Measurements from ENCODE around the gene FOXA3.

DNA sequence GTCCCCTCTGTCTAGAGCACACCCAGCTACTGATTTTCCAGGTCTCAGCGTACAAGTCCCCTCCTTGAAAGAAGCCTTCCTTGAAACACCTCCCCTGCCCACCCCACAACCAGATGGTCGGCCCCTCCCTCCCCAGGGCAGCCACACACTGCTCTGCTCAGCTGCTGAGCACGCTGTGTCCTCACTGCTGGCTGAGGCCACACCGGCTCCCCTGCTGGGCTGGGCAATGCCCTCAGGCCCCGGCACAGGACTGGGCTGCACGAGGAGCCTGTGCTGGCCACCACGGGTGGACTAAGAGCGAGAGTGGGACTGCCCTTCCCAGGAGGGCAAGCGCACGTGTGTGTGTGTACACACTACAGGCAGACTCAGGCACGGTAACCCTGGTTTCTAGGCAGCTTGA lies 37.2 kb upstream of the FOXA3 start:
- TF ChIP-seq, protein P1, sequence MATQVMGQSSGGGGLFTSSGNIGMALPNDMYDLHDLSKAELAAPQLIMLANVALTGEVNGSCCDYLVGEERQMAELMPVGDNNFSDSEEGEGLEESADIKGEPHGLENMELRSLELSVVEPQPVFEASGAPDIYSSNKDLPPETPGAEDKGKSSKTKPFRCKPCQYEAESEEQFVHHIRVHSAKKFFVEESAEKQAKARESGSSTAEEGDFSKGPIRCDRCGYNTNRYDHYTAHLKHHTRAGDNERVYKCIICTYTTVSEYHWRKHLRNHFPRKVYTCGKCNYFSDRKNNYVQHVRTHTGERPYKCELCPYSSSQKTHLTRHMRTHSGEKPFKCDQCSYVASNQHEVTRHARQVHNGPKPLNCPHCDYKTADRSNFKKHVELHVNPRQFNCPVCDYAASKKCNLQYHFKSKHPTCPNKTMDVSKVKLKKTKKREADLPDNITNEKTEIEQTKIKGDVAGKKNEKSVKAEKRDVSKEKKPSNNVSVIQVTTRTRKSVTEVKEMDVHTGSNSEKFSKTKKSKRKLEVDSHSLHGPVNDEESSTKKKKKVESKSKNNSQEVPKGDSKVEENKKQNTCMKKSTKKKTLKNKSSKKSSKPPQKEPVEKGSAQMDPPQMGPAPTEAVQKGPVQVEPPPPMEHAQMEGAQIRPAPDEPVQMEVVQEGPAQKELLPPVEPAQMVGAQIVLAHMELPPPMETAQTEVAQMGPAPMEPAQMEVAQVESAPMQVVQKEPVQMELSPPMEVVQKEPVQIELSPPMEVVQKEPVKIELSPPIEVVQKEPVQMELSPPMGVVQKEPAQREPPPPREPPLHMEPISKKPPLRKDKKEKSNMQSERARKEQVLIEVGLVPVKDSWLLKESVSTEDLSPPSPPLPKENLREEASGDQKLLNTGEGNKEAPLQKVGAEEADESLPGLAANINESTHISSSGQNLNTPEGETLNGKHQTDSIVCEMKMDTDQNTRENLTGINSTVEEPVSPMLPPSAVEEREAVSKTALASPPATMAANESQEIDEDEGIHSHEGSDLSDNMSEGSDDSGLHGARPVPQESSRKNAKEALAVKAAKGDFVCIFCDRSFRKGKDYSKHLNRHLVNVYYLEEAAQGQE (IDR thresholded peaks at IDR 0.05; ENCODE audit: unreplicated experiment), result no peak
- TF ChIP-seq, protein P2, sequence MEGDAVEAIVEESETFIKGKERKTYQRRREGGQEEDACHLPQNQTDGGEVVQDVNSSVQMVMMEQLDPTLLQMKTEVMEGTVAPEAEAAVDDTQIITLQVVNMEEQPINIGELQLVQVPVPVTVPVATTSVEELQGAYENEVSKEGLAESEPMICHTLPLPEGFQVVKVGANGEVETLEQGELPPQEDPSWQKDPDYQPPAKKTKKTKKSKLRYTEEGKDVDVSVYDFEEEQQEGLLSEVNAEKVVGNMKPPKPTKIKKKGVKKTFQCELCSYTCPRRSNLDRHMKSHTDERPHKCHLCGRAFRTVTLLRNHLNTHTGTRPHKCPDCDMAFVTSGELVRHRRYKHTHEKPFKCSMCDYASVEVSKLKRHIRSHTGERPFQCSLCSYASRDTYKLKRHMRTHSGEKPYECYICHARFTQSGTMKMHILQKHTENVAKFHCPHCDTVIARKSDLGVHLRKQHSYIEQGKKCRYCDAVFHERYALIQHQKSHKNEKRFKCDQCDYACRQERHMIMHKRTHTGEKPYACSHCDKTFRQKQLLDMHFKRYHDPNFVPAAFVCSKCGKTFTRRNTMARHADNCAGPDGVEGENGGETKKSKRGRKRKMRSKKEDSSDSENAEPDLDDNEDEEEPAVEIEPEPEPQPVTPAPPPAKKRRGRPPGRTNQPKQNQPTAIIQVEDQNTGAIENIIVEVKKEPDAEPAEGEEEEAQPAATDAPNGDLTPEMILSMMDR (conservative IDR thresholded peaks at IDR 0.05; ENCODE audit: low read depth in 2 of 2), result no peak
- TF ChIP-seq EZH2phosphoT487 (IDR thresholded peaks at IDR 0.05; ENCODE audit: unreplicated experiment), result no peak
- no peak for TF ChIP-seq EZH2 (IDR thresholded peaks at IDR 0.05; ENCODE audit: low read depth, unreplicated experiment)
- no peak for TF ChIP-seq POLR2AphosphoS5 (IDR thresholded peaks at IDR 0.05; ENCODE audit: low read depth)
- TF ChIP-seq JUNB (IDR thresholded peaks at IDR 0.05; ENCODE audit: unreplicated experiment), result no peak
- TF ChIP-seq CREB1 (CRISPR knock-in tag; IDR thresholded peaks at IDR 0.05; ENCODE audit: low read depth), result no peak
- TF ChIP-seq, protein P3, sequence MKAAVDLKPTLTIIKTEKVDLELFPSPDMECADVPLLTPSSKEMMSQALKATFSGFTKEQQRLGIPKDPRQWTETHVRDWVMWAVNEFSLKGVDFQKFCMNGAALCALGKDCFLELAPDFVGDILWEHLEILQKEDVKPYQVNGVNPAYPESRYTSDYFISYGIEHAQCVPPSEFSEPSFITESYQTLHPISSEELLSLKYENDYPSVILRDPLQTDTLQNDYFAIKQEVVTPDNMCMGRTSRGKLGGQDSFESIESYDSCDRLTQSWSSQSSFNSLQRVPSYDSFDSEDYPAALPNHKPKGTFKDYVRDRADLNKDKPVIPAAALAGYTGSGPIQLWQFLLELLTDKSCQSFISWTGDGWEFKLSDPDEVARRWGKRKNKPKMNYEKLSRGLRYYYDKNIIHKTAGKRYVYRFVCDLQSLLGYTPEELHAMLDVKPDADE (IDR thresholded peaks at IDR 0.05), result no peak
- TF ChIP-seq ZNF114 (CRISPR knock-in tag; IDR thresholded peaks at IDR 0.05), result no peak
- no peak for TF ChIP-seq ZNF331 (CRISPR knock-in tag; IDR thresholded peaks at IDR 0.05; ENCODE audit: low read depth)
- TF ChIP-seq NANOG (IDR thresholded peaks at IDR 0.05; ENCODE audit: borderline replicate concordance), result no peak
- TF ChIP-seq, protein P4, sequence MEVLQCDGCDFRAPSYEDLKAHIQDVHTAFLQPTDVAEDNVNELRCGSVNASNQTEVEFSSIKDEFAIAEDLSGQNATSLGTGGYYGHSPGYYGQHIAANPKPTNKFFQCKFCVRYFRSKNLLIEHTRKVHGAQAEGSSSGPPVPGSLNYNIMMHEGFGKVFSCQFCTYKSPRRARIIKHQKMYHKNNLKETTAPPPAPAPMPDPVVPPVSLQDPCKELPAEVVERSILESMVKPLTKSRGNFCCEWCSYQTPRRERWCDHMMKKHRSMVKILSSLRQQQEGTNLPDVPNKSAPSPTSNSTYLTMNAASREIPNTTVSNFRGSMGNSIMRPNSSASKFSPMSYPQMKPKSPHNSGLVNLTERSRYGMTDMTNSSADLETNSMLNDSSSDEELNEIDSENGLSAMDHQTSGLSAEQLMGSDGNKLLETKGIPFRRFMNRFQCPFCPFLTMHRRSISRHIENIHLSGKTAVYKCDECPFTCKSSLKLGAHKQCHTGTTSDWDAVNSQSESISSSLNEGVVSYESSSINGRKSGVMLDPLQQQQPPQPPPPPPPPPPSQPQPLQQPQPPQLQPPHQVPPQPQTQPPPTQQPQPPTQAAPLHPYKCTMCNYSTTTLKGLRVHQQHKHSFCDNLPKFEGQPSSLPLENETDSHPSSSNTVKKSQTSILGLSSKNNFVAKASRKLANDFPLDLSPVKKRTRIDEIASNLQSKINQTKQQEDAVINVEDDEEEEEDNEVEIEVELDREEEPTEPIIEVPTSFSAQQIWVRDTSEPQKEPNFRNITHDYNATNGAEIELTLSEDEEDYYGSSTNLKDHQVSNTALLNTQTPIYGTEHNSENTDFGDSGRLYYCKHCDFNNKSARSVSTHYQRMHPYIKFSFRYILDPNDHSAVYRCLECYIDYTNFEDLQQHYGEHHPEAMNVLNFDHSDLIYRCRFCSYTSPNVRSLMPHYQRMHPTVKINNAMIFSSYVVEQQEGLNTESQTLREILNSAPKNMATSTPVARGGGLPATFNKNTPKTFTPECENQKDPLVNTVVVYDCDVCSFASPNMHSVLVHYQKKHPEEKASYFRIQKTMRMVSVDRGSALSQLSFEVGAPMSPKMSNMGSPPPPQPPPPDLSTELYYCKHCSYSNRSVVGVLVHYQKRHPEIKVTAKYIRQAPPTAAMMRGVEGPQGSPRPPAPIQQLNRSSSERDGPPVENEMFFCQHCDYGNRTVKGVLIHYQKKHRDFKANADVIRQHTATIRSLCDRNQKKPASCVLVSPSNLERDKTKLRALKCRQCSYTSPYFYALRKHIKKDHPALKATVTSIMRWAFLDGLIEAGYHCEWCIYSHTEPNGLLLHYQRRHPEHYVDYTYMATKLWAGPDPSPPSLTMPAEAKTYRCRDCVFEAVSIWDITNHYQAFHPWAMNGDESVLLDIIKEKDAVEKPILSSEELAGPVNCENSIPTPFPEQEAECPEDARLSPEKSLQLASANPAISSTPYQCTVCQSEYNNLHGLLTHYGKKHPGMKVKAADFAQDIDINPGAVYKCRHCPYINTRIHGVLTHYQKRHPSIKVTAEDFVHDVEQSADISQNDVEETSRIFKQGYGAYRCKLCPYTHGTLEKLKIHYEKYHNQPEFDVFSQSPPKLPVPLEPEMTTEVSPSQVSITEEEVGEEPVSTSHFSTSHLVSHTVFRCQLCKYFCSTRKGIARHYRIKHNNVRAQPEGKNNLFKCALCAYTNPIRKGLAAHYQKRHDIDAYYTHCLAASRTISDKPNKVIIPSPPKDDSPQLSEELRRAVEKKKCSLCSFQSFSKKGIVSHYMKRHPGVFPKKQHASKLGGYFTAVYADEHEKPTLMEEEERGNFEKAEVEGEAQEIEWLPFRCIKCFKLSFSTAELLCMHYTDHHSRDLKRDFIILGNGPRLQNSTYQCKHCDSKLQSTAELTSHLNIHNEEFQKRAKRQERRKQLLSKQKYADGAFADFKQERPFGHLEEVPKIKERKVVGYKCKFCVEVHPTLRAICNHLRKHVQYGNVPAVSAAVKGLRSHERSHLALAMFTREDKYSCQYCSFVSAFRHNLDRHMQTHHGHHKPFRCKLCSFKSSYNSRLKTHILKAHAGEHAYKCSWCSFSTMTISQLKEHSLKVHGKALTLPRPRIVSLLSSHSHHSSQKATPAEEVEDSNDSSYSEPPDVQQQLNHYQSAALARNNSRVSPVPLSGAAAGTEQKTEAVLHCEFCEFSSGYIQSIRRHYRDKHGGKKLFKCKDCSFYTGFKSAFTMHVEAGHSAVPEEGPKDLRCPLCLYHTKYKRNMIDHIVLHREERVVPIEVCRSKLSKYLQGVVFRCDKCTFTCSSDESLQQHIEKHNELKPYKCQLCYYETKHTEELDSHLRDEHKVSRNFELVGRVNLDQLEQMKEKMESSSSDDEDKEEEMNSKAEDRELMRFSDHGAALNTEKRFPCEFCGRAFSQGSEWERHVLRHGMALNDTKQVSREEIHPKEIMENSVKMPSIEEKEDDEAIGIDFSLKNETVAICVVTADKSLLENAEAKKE (CRISPR knock-in tag; IDR thresholded peaks at IDR 0.05), result no peak
